A549 (cell line): ENCODE results near the gene TRIOBP. TPM values are rescaled to one million over a fixed set of nuclear protein-coding genes. Genes with fewer than 3 reads are reported as not detected.
A peak's percentile ranks its signal among the peaks of the same experiment; 100 is the strongest.

Experiments used
- ATAC-seq, 2 experiments: fragments of 200-7000 bp in 1 of 2; fragments of >200 bp in 1 of 2; cut with Nextera tagmentation in 1 of 2; cut with Tn5 transposase in 1 of 2; 3 replicates each; pipeline versions ENCODE4 v1.8.0 to v1.9.1; 2018 to 2020; ENCODE audit warnings: mild to moderate bottlenecking in 1 of 2, moderate library complexity in 1 of 2
- CTCF ChIA-PET: fragments of 300-600 bp; sonication (Branson Sonifier 250); formaldehyde crosslinking; extraction: SDS; loops from one replicate; lab custom pipeline; 2021; ENCODE audit warnings: antibody characterized with exemption, inconsistent platforms; lab: Yijun Ruan, JAX
- POLR2A ChIA-PET: fragments of 350-600 bp; formaldehyde crosslinking; extraction: SDS; loops from one replicate; lab custom pipeline; 2021; ENCODE audit warnings: antibody characterized with exemption, inconsistent platforms; lab: Yijun Ruan, JAX
- DNase-seq, 2 experiments: peaks; one replicate each; pipeline versions ENCODE4 v3.0.0 to v3.0.0-alpha.2; 2011 to 2016; ENCODE audit warnings: low read depth in 1 of 2, low spot score in 1 of 2
- FAIRE-seq: peaks from 2 replicates; lab custom pipeline; 2011; peaks lifted over from hg19 to GRCh38; lab: Jason Lieb, UNC
- H3K27ac ChIP-seq, 2 experiments: fragments of >200 bp; sonication (Bioruptor Twin); formaldehyde crosslinking; 3 replicates each; pipeline ENCODE4 v1.5.1; 2016 to 2017
- H3K4me1 ChIP-seq: fragments of >200 bp; sonication (Bioruptor Twin); formaldehyde crosslinking; 3 replicates; pipeline ENCODE4 v1.6.1; 2016
- H3K4me2 ChIP-seq: fragments of >200 bp; sonication (Bioruptor Twin); formaldehyde crosslinking; 3 replicates; pipeline ENCODE4 v1.6.1; 2016
- H3K4me3 ChIP-seq: fragments of >200 bp; sonication (Bioruptor Twin); formaldehyde crosslinking; 3 replicates; pipeline ENCODE4 v1.5.1; 2016
- H3K9me3 ChIP-seq: fragments of >200 bp; sonication (Bioruptor Twin); formaldehyde crosslinking; 3 replicates; pipeline ENCODE4 v1.6.1; 2016
- ATOH8 ChIP-seq: fragments of 250-450 bp; sonication (Bioruptor Pico); IDR thresholded peaks from 2 replicates; pipeline ENCODE4 v1.5.0; 2020; ENCODE audit warnings: low read depth, mild to moderate bottlenecking, moderate library complexity
- CBX2 ChIP-seq: fragments of 200-600 bp; sonication (generic); IDR thresholded peaks from 2 replicates; pipeline ENCODE4 v1.6.1; 2016; ENCODE audit warnings: low read depth, mild to moderate bottlenecking, borderline replicate concordance
- CHD4 ChIP-seq: fragments of 200-600 bp; sonication (generic); IDR thresholded peaks from 2 replicates; pipeline ENCODE4 v1.6.1; 2016; ENCODE audit warnings: antibody characterized with exemption, mild to moderate bottlenecking, borderline replicate concordance
- CTCF ChIP-seq: fragments of >200 bp; sonication (Bioruptor Twin); formaldehyde crosslinking; IDR thresholded peaks from 3 replicates; pipeline ENCODE4 v1.5.1; 2016
- E2F6 ChIP-seq: IDR thresholded peaks from 2 replicates; pipeline ENCODE4 v1.6.1; 2012; ENCODE audit warnings: low read depth, borderline replicate concordance
- EHF ChIP-seq: fragments of 250-450 bp; sonication (Bioruptor Pico); IDR thresholded peaks from 2 replicates; pipeline ENCODE4 v1.5.0; 2020; ENCODE audit warnings: mild to moderate bottlenecking
- ESRRA ChIP-seq: fragments of 150-350 bp; IDR thresholded peaks from 2 replicates; pipeline ENCODE4 v1.6.1; 2014; ENCODE audit warnings: mild to moderate bottlenecking, low read length, borderline replicate concordance
- FOXS1 ChIP-seq: fragments of 250-450 bp; sonication (Bioruptor Pico); IDR thresholded peaks from 2 replicates; pipeline ENCODE4 v1.5.0; 2020; ENCODE audit warnings: mild to moderate bottlenecking, moderate library complexity
- HOXA7 ChIP-seq: fragments of 250-450 bp; sonication (Bioruptor Pico); IDR thresholded peaks from 2 replicates; pipeline ENCODE4 v1.5.0; 2020; ENCODE audit warnings: mild to moderate bottlenecking, moderate library complexity
- HOXB13 ChIP-seq: fragments of 250-450 bp; sonication (Bioruptor Pico); IDR thresholded peaks from 2 replicates; pipeline ENCODE4 v1.5.0; 2020; ENCODE audit warnings: low read depth, mild to moderate bottlenecking, moderate library complexity
- HOXB5 ChIP-seq: fragments of 250-450 bp; sonication (Bioruptor Pico); IDR thresholded peaks from 2 replicates; pipeline ENCODE4 v1.5.0; 2020; ENCODE audit warnings: mild to moderate bottlenecking, moderate library complexity
- KDM5A ChIP-seq: fragments of 200-600 bp; sonication (generic); IDR thresholded peaks from 2 replicates; pipeline ENCODE4 v1.6.1; 2016; ENCODE audit warnings: antibody characterized with exemption, mild to moderate bottlenecking
- MAFK ChIP-seq: fragments of 450-650 bp; IDR thresholded peaks from 2 replicates; pipeline ENCODE4 v1.6.1; 2014; ENCODE audit not compliant: partially characterized antibody
- NPAS2 ChIP-seq: fragments of 250-450 bp; sonication (Bioruptor Pico); IDR thresholded peaks from 2 replicates; pipeline ENCODE4 v1.8.0; 2022; ENCODE audit warnings: mild to moderate bottlenecking, moderate library complexity, borderline replicate concordance
- PBX3 ChIP-seq: IDR thresholded peaks from 2 replicates; pipeline ENCODE4 v1.6.1; 2012
- PHF8 ChIP-seq: fragments of 200-600 bp; sonication (generic); IDR thresholded peaks from 2 replicates; pipeline ENCODE4 v1.6.1; 2016; ENCODE audit warnings: low read depth, mild to moderate bottlenecking, antibody characterized with exemption, moderate library complexity, borderline replicate concordance
- POLR2A ChIP-seq: IDR thresholded peaks from 2 replicates; pipeline ENCODE4 v1.6.1; 2012; ENCODE audit warnings: mild to moderate bottlenecking, low read length
- RAD21 ChIP-seq, 2 experiments: fragments of >200 bp in 1 of 2; sonication (Bioruptor Twin) in 1 of 2; formaldehyde crosslinking in 1 of 2; IDR thresholded peaks in 1 of 2; conservative IDR thresholded peaks in 1 of 2; 2 replicates in 1 of 2; 3 replicates in 1 of 2; pipeline ENCODE4 v1.6.1; 2012 to 2018; ENCODE audit warnings: inconsistent platforms in 1 of 2
- RARB ChIP-seq: fragments of 250-450 bp; sonication (Bioruptor Pico); IDR thresholded peaks from 2 replicates; pipeline ENCODE4 v1.8.0; 2021; ENCODE audit warnings: mild to moderate bottlenecking, moderate library complexity
- SMC3 ChIP-seq: fragments of >200 bp; sonication (Bioruptor Twin); formaldehyde crosslinking; IDR thresholded peaks from 3 replicates; pipeline ENCODE4 v1.6.1; 2018; ENCODE audit warnings: inconsistent platforms
- SREBF2 ChIP-seq: fragments of 450-650 bp; IDR thresholded peaks from 2 replicates; pipeline ENCODE4 v1.6.1; 2014; ENCODE audit warnings: mild to moderate bottlenecking, moderate library complexity
- TFCP2L1 ChIP-seq: fragments of 250-450 bp; sonication (Bioruptor Pico); IDR thresholded peaks from 2 replicates; pipeline ENCODE4 v1.5.0; 2021; ENCODE audit warnings: mild to moderate bottlenecking
- ZC3H11A ChIP-seq: fragments of 450-650 bp; IDR thresholded peaks from 2 replicates; pipeline ENCODE4 v1.6.1; 2014; ENCODE audit warnings: antibody characterized with exemption, mild to moderate bottlenecking
- WGBS: methylation state at CpG from one replicate; pipeline ENCODE4 v1.1.6; 2017; ENCODE audit errors: missing lambda C conversion rate; 5-methylcytosine and 5-hydroxymethylcytosine counted together
- polyA plus RNA-seq, 4 experiments: library from polyadenylated mRNA; depleted of rRNA in 3 of 4; stranded (reverse); fragments of >200 nt; fragmentation: RNase III in 1 of 4; extraction: RNeasy Plus Mini Kit Qiagen cat#74134 plus additional on column Dnase treatment in 1 of 4; gene quantifications; 2 replicates in 3 of 4; 3 replicates in 1 of 4; pipeline ENCODE4 v1.2.3, GENCODE V29; 2011 to 2017

Gene TRIOBP
- polyA plus RNA-seq, 2 of the 4 experiments (the other 2 are of a cell fraction): 15.7 to 26.0 TPM

GRCh38 chr22:37734402-37734700 lies 37.5 kb downstream of the TRIOBP start (continued):
- TF ChIP-seq FOXS1 (CRISPR knock-in tag): no peak
- no peak for TF ChIP-seq HOXB5
- no peak for TF ChIP-seq PBX3

- ATAC-seq (peak; percentile 88 to 92), FAIRE-seq (no peak), DNase-seq (peak; percentile 67 to 72)
- Histone ChIP-seq H3K27ac (peak overlapping the region; percentile 48 to 74; a peak in 3 of 6 replicates), H3K4me2 (peak overlapping the region; percentile 29; the same call in 1 of the 3 replicates), H3K4me1 (peaks cover 24% of the 10 kb centered on the region), H3K4me3 (no peak overlapping the region), H3K9me3 (no peaks in the 10 kb centered on the region)
- TF ChIP-seq ZC3H11A: no peak
- TF ChIP-seq EHF (CRISPR knock-in tag): no peak
- TF ChIP-seq SMC3: peak; percentile 24; the same call in 1 of the 3 replicates
- no peak for TF ChIP-seq KDM5A
- no peak for TF ChIP-seq E2F6
- TF ChIP-seq RAD21 (conservative IDR thresholded peaks at IDR 0.05 in 1 of 2, IDR thresholded peaks at IDR 0.05 in 1 of 2): peak; percentile 45 to 54; a peak in 3 of 5 replicates
- peak; percentile 27; the same call in 1 of the 3 replicates for TF ChIP-seq CTCF
- TF ChIP-seq NPAS2 (CRISPR knock-in tag): no peak
- WGBS: 84% methylated on average over 6 of the region's 16 CpGs
- ChIA-PET POLR2A (interaction anchor here (0.6 to 0.8 kb wide), 2 partner anchors 23 to 67 kb away, joined by 3 to 4 read pairs; no protein-coding TSS in a partner anchor), CTCF (interaction anchor here (0.7 to 2.5 kb wide), 9 partner anchors 10 to 164 kb away, joined by 3 to 18 read pairs (median 5); partner anchors contain the start of genes GGA1 and NOL12)
These were observed 38.2 kb downstream of the TRIOBP start for GRCh38 chr22:37734964-37735451.

GRCh38 chr22:37739035-37739434 lies 42.2 kb downstream of the TRIOBP start:
- ATAC-seq: no peak
- POLR2A ChIA-PET: no interaction called here
- Histone ChIP-seq H3K4me1 (peaks cover 40% of the 10 kb centered on the region), H3K9me3 (no peaks in the 10 kb centered on the region)
- no peak for TF ChIP-seq RARB
- TF ChIP-seq, all 56 proteins: peak for 0
- 80% methylated on average over 1 of the region's 12 CpGs for WGBS
- H3K4me3 ChIP-seq: no peak overlapping the region
- FAIRE-seq (no peak), DNase-seq (no peak)
- no peak overlapping the region for H3K4me2 ChIP-seq
- CTCF ChIA-PET: no interaction called here
- no peak overlapping the region for H3K27ac ChIP-seq

GRCh38 chr22:37739611-37740049 lies 42.8 kb downstream of the TRIOBP start:
- ChIA-PET CTCF (no interaction called here), POLR2A (no interaction called here)
- no peak for FAIRE-seq
- WGBS: 89% methylated on average over 17 of the region's 17 CpGs
- no peak for ATAC-seq
- Histone ChIP-seq H3K4me2 (no peak overlapping the region), H3K4me3 (no peak overlapping the region), H3K9me3 (no peaks in the 10 kb centered on the region), H3K4me1 (peaks cover 46% of the 10 kb centered on the region), H3K27ac (no peak overlapping the region)
- no peak for DNase-seq
- no peak for TF ChIP-seq PHF8
- no peak for TF ChIP-seq MAFK
- no peak for TF ChIP-seq SREBF2
- no peak for TF ChIP-seq POLR2A
- no peak for TF ChIP-seq HOXB13 (CRISPR knock-in tag)
- no peak for TF ChIP-seq RAD21 (conservative IDR thresholded peaks at IDR 0.05 in 1 of 2, IDR thresholded peaks at IDR 0.05 in 1 of 2)
- no peak for TF ChIP-seq NPAS2 (CRISPR knock-in tag)
- TF ChIP-seq CBX2: no peak
- no peak for TF ChIP-seq FOXS1 (CRISPR knock-in tag)
- no peak for TF ChIP-seq ESRRA
- no peak for TF ChIP-seq HOXA7 (CRISPR knock-in tag)
- TF ChIP-seq ATOH8 (CRISPR knock-in tag): no peak
- TF ChIP-seq TFCP2L1: no peak
- no peak for TF ChIP-seq CHD4
